LHCN-M2 (cell line): ENCODE results near the gene METAP2. TPM values are rescaled to one million over a fixed set of nuclear protein-coding genes. Genes with fewer than 3 reads are reported as not detected.

Experiments
- DNase-seq: peaks from one replicate; pipeline ENCODE4 v3.0.0-alpha.2; 2012; ENCODE audit warnings: low read depth
- total RNA-seq: library from RNA; depleted of rRNA; stranded (reverse); fragments of >200 nt; gene quantifications from 2 replicates; pipeline ENCODE4 v1.2.3, GENCODE V29; 2014

Gene METAP2
- total RNA-seq, 1 experiment from 2014 or later: 101 TPM

GRCh38 chr12:95511977-95512376 lies 38.0 kb downstream of the METAP2 start:
- DNase-seq: no peak

GRCh38 chr12:95513599-95513998 lies 39.6 kb downstream of the METAP2 start:
- no peak for DNase-seq

GRCh38 chr12:95515197-95515596 lies 41.2 kb downstream of the METAP2 start:
- no peak for DNase-seq

- DNase-seq: no peak
These were observed 42.8 kb downstream of the METAP2 start for GRCh38 chr12:95516757-95517156.

DNA sequence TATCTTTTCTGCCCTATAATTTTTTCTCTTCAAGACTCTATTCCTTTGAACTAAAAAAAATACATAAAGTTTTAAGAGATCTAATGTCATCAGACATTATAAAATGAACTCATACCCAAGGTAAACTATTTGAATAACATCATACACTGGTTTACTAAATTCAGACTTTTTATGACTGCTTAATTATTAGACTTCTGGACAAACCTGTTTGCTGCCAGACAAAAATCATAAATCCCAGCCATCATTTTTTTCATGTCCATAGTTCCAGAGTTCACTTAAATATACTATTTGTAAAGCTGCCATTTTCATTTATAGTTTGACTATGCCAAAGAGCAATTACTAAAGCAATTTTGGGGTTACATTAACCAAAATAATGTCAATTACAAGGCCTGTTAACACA lies 43.3 kb downstream of the METAP2 start:
- no peak for DNase-seq

DNA sequence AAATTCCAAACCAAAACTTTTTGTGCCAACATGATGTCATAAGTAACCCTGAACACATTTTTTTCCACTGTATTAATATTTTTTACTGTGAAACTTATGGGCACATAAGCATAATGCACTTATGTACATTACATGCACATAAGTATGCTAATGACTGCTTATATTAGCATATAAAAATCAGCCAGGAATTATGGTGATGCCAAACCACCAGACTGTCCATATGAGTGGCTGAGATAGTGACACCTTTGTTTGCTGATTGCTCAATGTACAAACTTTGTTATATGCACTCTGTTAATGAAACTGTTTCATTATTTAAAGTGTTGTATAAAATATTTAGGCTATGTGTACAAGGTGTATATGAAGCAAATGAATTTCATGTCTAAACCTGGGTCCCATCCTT lies 45.0 kb downstream of the METAP2 start:
- no peak for DNase-seq

GRCh38 chr12:95520816-95521215 lies 46.9 kb downstream of the METAP2 start:
- DNase-seq: no peak

DNA sequence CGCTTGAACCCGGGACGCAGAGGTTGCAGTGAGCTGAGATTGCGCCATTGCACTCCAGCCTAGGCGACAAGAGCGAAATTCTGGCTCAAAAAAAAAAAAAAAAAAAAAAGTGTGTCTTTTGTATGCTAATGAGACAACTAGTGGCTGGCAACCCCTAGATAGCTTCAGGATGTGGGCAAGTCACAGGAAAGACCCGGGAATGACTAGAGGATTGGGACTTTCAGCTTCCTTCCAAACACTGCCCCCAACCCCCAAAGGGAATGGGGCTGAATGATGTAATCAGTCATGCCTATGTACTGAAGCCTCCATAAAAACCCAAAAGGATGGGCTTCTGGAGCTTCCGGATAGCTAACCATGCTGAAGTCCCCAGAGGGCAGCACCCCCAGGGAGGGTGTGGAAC lies 48.7 kb downstream of the METAP2 start:
- no peak for DNase-seq

DNA sequence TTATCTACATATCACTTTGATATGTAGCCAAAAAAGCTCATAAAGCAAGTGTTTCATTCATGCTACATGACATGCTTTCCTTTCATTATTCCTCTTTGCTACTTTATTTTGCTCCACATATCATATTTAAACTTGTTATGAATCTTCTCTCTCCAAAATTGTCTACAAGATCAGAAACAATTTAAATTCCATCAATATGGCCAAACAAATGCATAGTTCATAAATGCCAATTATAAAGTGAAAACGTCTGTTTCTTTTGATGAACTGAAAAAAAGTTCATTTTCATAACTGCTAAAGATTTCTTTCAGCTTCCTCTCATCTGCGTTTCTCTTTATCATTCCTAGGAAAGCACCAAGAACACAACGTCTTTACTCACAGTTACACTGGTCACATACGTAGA lies 54.5 kb downstream of the METAP2 start:
- no peak for DNase-seq

DNA sequence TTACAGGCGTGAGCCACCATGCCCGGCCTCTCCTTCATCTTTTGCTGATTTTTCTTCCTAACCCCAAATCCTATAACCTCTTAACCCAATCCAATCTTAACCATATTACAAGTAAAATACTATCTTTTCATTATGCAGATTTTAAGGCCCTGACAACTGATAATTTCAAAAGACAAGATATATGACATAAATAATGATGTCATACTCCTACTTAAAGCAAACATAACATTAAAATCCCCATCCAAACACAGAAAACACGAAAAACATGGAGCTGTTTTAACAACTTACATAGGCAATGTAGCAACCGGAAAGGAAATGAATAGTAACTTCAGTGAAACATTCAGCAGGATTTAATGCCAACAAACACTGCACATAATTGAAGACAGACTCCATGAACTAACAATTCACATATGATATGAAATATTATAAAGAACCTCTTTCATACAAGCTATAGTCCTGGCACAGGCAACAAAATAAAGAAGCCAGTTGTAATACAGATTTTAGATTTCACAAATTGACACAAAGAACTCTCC lies 55.8 kb downstream of the METAP2 start:
- no peak for DNase-seq

- peak; percentile 41 for DNase-seq
These were observed 58.9 kb downstream of the METAP2 start for GRCh38 chr12:95532851-95533250.

GRCh38 chr12:95533985-95534384 lies 60.0 kb downstream of the METAP2 start:
- DNase-seq: no peak

- no peak for DNase-seq
These were observed 64.1 kb downstream of the METAP2 start for GRCh38 chr12:95538006-95538405.

DNA sequence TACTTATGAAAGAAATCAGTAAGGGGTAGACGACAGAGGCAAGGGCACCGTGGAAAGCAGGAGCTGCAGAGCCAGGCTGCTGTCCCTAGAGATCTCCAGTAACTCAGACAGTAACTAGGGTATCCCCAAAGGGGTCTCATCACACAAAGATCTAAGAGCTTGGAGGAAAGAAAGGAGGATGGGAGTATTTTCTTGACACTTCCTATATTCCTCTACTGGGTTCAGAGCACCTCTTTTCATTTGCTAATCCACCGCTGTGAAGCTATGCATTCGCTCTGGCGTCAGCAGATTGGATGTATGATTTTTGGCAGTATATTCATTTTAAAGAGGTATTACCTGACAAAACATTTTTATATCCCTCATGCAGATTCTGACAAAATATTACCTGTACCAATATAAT lies 64.7 kb downstream of the METAP2 start:
- no peak for DNase-seq

- no peak for DNase-seq
These were observed 67.5 kb downstream of the METAP2 start for GRCh38 chr12:95541436-95541835.

GRCh38 chr12:95543305-95543704 lies 69.4 kb downstream of the METAP2 start:
- DNase-seq: no peak

- no peak for DNase-seq
These were observed 70.8 kb downstream of the METAP2 start for GRCh38 chr12:95544756-95545155.

DNA sequence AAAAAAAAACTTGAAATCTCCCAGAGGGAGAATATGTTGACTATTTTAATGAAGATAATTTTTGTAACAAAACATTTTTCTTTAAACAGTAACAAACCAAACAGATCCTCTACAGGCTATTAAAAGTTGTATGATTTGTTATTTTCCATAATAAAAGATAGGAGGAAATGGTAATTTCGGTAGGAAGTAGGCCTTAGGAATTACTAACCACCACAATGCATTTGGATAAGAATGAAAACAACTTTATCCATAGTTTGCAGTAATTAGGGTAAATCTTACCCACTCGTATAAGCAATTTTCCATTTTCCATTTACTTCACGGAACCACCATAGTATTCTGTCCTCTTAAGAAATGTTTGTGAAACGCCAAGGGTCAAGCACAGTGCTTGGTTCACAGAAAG lies 71.4 kb downstream of the METAP2 start:
- DNase-seq: no peak

DNA sequence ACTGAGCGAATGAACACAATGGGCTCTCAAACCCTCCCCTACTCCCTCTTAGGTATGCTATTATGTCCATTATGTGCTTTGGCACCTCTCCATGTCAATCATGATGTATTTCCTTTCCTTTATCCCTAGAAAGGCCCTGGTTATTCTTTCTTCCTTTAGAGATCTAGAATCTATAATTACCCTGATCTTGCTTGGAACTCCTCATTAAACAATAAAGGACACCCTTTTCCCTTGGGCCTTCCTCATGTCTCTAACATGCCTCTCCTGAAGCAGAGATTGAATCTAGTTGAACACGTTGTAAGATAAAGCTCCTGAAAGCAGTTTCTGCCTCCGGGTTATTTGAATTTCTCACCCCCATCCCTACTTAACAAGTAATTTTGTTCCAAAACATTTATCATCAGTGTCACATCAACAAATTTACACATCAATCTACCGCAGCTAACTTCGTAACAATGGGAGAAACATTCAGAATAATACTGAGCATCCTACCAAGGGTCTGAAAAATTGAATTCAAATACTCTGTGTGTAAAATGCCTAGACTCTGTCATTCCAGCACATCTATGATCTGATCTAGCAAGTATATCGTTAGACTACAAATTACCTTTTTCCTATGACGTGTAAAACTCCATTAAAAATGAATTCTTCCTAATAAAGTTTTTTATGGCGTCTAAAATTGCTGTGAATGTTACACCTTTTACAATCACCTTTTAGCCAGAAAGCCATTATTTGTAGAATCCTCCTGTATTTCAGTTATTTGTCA lies 72.0 kb downstream of the METAP2 start:
- no peak for DNase-seq

DNA sequence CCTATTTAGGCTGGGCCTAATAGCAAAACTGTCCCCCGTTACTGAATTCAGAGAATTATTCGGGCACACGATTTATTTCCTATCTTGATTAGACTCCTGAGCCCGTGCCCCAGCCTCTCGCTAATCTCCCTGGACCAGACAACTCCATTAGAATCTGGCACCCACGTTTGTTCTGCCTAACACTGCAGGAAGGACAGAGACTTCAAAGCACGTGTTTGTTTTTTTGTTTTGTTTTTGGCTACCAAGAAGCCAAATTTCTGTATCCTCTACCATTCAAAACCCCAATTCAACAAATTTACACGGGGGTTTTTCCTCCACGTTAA lies 72.5 kb downstream of the METAP2 start:
- no peak for DNase-seq

DNA sequence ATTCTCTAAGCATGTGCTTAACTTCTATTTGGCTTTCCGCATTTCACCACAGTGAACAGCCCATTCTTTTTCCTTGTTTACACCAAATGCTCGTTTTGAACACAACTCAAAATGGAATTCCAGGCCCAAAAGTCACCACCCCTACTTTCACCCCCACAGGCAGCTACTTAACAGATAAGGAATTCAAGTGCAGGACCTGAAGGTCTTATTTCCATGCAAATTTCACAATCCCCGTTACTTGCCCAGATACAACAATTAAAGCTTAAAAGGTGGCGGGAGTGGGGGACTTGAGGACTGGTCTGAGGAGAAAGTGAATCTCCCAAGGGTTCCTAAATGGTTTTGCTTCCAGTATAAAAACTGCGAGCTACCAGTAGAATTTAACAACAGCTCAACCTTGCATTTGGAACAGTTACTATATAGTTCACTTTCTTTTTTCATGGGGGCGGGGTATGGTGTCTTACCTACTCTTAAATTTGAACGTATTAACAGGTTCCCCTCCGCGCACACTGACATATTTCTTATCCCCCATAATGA lies 73.6 kb downstream of the METAP2 start:
- no peak for DNase-seq

GRCh38 chr12:95548056-95548538 lies 74.1 kb downstream of the METAP2 start:
- DNase-seq: no peak
